Esophagus muscularis mucosa (tissue), 3 donors: Measurements from ENCODE around the gene EML2.

Experiments used
- POLR2AphosphoS5 ChIP-seq, 2 donors: sonication (generic); formaldehyde crosslinking; IDR thresholded peaks; one replicate each; pipeline ENCODE4 v1.6.1; 2017; ENCODE audit warnings: antibody characterized with exemption in 2 of 2
- TF ChIP-seq, protein P1 (sequence below), 3 experiments: fragments of 200-600 bp in 2 of 3; fragments of 450-650 bp in 1 of 3; sonication (generic) in 2 of 3; IDR thresholded peaks; one replicate each; pipeline ENCODE4 v1.5.1; 2017 to 2019; ENCODE audit warnings: antibody characterized with exemption in 3 of 3, mild to moderate bottlenecking in 2 of 3, moderate library complexity in 1 of 3

GRCh38 chr19:45615795-45616703, 23.1 kb downstream of the EML2 start:
- no peak for TF ChIP-seq POLR2AphosphoS5 (IDR thresholded peaks at IDR 0.05)
- TF ChIP-seq, protein P1, sequence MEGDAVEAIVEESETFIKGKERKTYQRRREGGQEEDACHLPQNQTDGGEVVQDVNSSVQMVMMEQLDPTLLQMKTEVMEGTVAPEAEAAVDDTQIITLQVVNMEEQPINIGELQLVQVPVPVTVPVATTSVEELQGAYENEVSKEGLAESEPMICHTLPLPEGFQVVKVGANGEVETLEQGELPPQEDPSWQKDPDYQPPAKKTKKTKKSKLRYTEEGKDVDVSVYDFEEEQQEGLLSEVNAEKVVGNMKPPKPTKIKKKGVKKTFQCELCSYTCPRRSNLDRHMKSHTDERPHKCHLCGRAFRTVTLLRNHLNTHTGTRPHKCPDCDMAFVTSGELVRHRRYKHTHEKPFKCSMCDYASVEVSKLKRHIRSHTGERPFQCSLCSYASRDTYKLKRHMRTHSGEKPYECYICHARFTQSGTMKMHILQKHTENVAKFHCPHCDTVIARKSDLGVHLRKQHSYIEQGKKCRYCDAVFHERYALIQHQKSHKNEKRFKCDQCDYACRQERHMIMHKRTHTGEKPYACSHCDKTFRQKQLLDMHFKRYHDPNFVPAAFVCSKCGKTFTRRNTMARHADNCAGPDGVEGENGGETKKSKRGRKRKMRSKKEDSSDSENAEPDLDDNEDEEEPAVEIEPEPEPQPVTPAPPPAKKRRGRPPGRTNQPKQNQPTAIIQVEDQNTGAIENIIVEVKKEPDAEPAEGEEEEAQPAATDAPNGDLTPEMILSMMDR (IDR thresholded peaks at IDR 0.05): no peak
